ENCODE results near the gene SMNDC1.

DNA sequence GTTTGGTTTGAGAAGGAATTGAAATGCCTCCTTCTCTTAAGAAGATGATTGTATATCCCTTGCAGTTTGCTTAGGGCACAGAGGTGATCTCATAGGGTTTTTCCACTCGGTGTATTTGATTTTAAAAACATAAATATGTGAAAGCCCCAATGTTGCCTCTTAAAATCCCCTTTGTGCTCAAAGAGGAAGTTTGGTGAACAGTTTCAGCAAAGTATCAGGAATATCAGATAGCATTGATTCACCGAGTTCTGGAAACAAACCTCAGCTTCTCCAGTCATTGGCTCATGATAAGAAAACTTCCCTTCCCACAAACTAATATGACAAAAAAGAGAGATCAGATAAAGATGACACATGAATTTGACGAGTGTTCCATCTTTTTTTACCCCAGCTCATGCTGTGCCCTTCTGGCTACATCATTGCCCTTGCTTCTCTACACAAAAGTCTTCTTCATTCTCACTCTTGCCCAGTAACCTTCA is 20.1 kb upstream of the SMNDC1 start:
- TF ChIP-seq CTCF (IDR thresholded peaks at IDR 0.05; ENCODE audit: insufficient read depth, low read length) (no peak), REST (IDR thresholded peaks at IDR 0.05; ENCODE audit: insufficient replicate concordance, low read depth) (no peak)
